GM23338 (cell line): ENCODE data around the gene ARHGEF28. TPM values are rescaled to one million over a fixed set of nuclear protein-coding genes. Genes with fewer than 3 reads are reported as not detected.

ENCODE experiments used
- ATAC-seq: fragments of 200-7000 bp; cut with Tn5 transposase; 3 replicates; pipeline ENCODE4 v1.9.1; 2020
- DNase-seq: peaks from one replicate; pipeline ENCODE4 v3.0.0-alpha.2; 2015; ENCODE audit warnings: low spot score
- H2AFZ ChIP-seq: fragments of 200-600 bp; sonication (generic); 2 replicates; pipeline ENCODE4 v1.8.0; 2016; ENCODE audit warnings: antibody characterized with exemption, mild to moderate bottlenecking, moderate library complexity
- H3F3A ChIP-seq: fragments of 200-600 bp; sonication (generic); replicated peaks from 2 replicates; pipeline ENCODE4 v1.8.0; 2017; ENCODE audit warnings: antibody characterized with exemption, mixed run types, low read depth
- H3K27ac ChIP-seq: fragments of 200-600 bp; sonication (generic); 2 replicates; pipeline ENCODE4 v1.6.1; 2016; ENCODE audit warnings: low read depth
- H3K27me3 ChIP-seq: fragments of 200-600 bp; sonication (generic); 2 replicates; pipeline ENCODE4 v1.8.0; 2016; ENCODE audit warnings: mild to moderate bottlenecking, mixed run types, moderate library complexity; ENCODE audit not compliant: insufficient read depth
- H3K36me3 ChIP-seq: fragments of 200-600 bp; sonication (generic); 2 replicates; pipeline ENCODE4 v1.8.0; 2016; ENCODE audit warnings: mild to moderate bottlenecking; ENCODE audit not compliant: insufficient read depth
- H3K4me1 ChIP-seq: fragments of 200-600 bp; sonication (generic); 2 replicates; pipeline ENCODE4 v1.8.0; 2016; ENCODE audit warnings: mild to moderate bottlenecking, moderate library complexity; ENCODE audit not compliant: insufficient read depth
- H3K4me2 ChIP-seq: fragments of 200-600 bp; sonication (generic); 2 replicates; pipeline ENCODE4 v1.7.1; 2017; ENCODE audit warnings: mixed run types
- H3K4me3 ChIP-seq: fragments of 200-600 bp; sonication (generic); 2 replicates; pipeline ENCODE4 v1.6.1; 2016; ENCODE audit warnings: mixed run types
- H3K79me2 ChIP-seq: fragments of 200-600 bp; sonication (generic); replicated peaks from 2 replicates; pipeline ENCODE4 v1.8.0; 2017; ENCODE audit warnings: mild to moderate bottlenecking; ENCODE audit not compliant: insufficient read depth
- H3K9me2 ChIP-seq: fragments of 200-600 bp; sonication (generic); 2 replicates; pipeline ENCODE4 v1.8.0; 2017; ENCODE audit not compliant: insufficient read depth
- H4K20me1 ChIP-seq: fragments of 200-600 bp; sonication (generic); replicated peaks from 2 replicates; pipeline ENCODE4 v1.8.0; 2017; ENCODE audit warnings: mild to moderate bottlenecking; ENCODE audit not compliant: insufficient read depth
- H3K27ac Mint-ChIP-seq: 2 replicates; pipeline ENCODE4 v1.8.0; 2020; ENCODE audit warnings: inconsistent platforms, mild to moderate bottlenecking, moderate library complexity, mixed read lengths
- H3K27me3 Mint-ChIP-seq: 3 replicates; pipeline ENCODE4 v1.8.0; 2022; ENCODE audit warnings: low read depth, mild to moderate bottlenecking, moderate library complexity, mixed read lengths, inconsistent platforms; ENCODE audit not compliant: insufficient read depth, poor library complexity
- H3K36me3 Mint-ChIP-seq: 3 replicates; pipeline ENCODE4 v1.8.0; 2021; ENCODE audit warnings: low read depth, mild to moderate bottlenecking, inconsistent platforms, moderate library complexity, mixed read lengths
- H3K4me1 Mint-ChIP-seq: 3 replicates; pipeline ENCODE4 v1.8.0; 2020; ENCODE audit warnings: mild to moderate bottlenecking, inconsistent platforms, mixed read lengths
- H3K4me3 Mint-ChIP-seq: 3 replicates; pipeline ENCODE4 v1.8.0; 2021; ENCODE audit warnings: moderate library complexity, mild to moderate bottlenecking, inconsistent platforms, mixed read lengths
- H3K9me3 Mint-ChIP-seq: 3 replicates; pipeline ENCODE4 v1.8.0; 2020; ENCODE audit warnings: moderate library complexity, mild to moderate bottlenecking, inconsistent platforms, mixed read lengths
- CREB1 ChIP-seq: fragments of 250-450 bp; sonication (Bioruptor Pico); IDR thresholded peaks from 2 replicates; pipeline ENCODE4 v1.5.0; 2020; ENCODE audit warnings: low read depth, mild to moderate bottlenecking, moderate library complexity
- ETS1 ChIP-seq: IDR thresholded peaks from 2 replicates; pipeline ENCODE4 v1.6.1; 2016; ENCODE audit warnings: antibody characterized with exemption
- EZH2 ChIP-seq: fragments of 200-600 bp; sonication (generic); IDR thresholded peaks from one replicate; pipeline ENCODE4 v1.8.0; 2017; ENCODE audit warnings: antibody characterized with exemption, mild to moderate bottlenecking, low read depth; ENCODE audit not compliant: unreplicated experiment
- EZH2phosphoT487 ChIP-seq: fragments of 200-600 bp; sonication (generic); IDR thresholded peaks from one replicate; pipeline ENCODE4 v1.8.1; 2018; ENCODE audit warnings: antibody characterized with exemption; ENCODE audit not compliant: unreplicated experiment
- JUNB ChIP-seq: IDR thresholded peaks from one replicate; pipeline ENCODE4 v1.6.1; 2016; ENCODE audit warnings: antibody characterized with exemption; ENCODE audit not compliant: unreplicated experiment
- NANOG ChIP-seq: IDR thresholded peaks from 2 replicates; pipeline ENCODE4 v1.6.1; 2016; ENCODE audit warnings: antibody characterized with exemption, borderline replicate concordance
- POLR2AphosphoS5 ChIP-seq: IDR thresholded peaks from 2 replicates; pipeline ENCODE4 v1.6.1; 2016; ENCODE audit warnings: antibody characterized with exemption, low read depth
- STAT1 ChIP-seq: IDR thresholded peaks from one replicate; pipeline ENCODE4 v1.6.1; 2016; ENCODE audit warnings: antibody characterized with exemption; ENCODE audit not compliant: unreplicated experiment
- ZNF114 ChIP-seq: fragments of 250-450 bp; sonication (Bioruptor Pico); IDR thresholded peaks from 2 replicates; pipeline ENCODE4 v1.5.0; 2020; ENCODE audit warnings: mild to moderate bottlenecking, moderate library complexity
- ZNF331 ChIP-seq: fragments of 250-450 bp; sonication (Bioruptor Pico); IDR thresholded peaks from 2 replicates; pipeline ENCODE4 v1.5.0; 2020; ENCODE audit warnings: low read depth, mild to moderate bottlenecking, moderate library complexity
- polyA plus RNA-seq: library from polyadenylated mRNA; unstranded; fragments of >200 nt; fragmentation: Nextera tagmentation; extraction: Ambion mirVana; gene quantifications from 2 replicates; pipeline ENCODE4 v1.2.1, GENCODE V29; 2016
- total RNA-seq: library from RNA; depleted of rRNA; stranded (reverse); fragments of >200 nt; shearing (Covaris generic); gene quantifications from 2 replicates; pipeline ENCODE4 v1.2.3, GENCODE V29; 2014
- TF ChIP-seq, protein P1 (sequence below): IDR thresholded peaks from one replicate; pipeline ENCODE4 v1.6.1; 2018; ENCODE audit warnings: antibody characterized with exemption; ENCODE audit not compliant: unreplicated experiment
- TF ChIP-seq, protein P2 (sequence below), 2 experiments: fragments of 200-600 bp in 1 of 2; sonication (generic) in 1 of 2; conservative IDR thresholded peaks; 2 replicates each; pipeline versions ENCODE4 v1.5.1 to v1.6.1; 2016 to 2017; ENCODE audit warnings: antibody characterized with exemption in 2 of 2, low read depth in 2 of 2, mild to moderate bottlenecking in 2 of 2, moderate library complexity in 1 of 2

The ARHGEF28 gene
- total and polyA plus RNA-seq, 2 experiments from 2014 or later, result 0.39 to 1.0 TPM

GRCh38 chr5:73836607-73837006, 210.6 kb downstream of the ARHGEF28 start:
- H3K27ac ChIP-seq, result no peak overlapping the region
- TF ChIP-seq STAT1 (no peak), EZH2 (no peak), CREB1 (no peak), ETS1 (no peak)
- TF ChIP-seq, protein P1, sequence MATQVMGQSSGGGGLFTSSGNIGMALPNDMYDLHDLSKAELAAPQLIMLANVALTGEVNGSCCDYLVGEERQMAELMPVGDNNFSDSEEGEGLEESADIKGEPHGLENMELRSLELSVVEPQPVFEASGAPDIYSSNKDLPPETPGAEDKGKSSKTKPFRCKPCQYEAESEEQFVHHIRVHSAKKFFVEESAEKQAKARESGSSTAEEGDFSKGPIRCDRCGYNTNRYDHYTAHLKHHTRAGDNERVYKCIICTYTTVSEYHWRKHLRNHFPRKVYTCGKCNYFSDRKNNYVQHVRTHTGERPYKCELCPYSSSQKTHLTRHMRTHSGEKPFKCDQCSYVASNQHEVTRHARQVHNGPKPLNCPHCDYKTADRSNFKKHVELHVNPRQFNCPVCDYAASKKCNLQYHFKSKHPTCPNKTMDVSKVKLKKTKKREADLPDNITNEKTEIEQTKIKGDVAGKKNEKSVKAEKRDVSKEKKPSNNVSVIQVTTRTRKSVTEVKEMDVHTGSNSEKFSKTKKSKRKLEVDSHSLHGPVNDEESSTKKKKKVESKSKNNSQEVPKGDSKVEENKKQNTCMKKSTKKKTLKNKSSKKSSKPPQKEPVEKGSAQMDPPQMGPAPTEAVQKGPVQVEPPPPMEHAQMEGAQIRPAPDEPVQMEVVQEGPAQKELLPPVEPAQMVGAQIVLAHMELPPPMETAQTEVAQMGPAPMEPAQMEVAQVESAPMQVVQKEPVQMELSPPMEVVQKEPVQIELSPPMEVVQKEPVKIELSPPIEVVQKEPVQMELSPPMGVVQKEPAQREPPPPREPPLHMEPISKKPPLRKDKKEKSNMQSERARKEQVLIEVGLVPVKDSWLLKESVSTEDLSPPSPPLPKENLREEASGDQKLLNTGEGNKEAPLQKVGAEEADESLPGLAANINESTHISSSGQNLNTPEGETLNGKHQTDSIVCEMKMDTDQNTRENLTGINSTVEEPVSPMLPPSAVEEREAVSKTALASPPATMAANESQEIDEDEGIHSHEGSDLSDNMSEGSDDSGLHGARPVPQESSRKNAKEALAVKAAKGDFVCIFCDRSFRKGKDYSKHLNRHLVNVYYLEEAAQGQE, result no peak
- H3K36me3 ChIP-seq, result no peaks in the 10 kb centered on the region
- no peak overlapping the region for H3K4me3 ChIP-seq
- DNase-seq, result no peak
- no peaks in the 10 kb centered on the region for H3K4me1 Mint-ChIP-seq
- no peak for ATAC-seq
- no peaks in the 10 kb centered on the region for H3F3A ChIP-seq
- H4K20me1 ChIP-seq, result no peaks in the 10 kb centered on the region
- no peaks in the 10 kb centered on the region for H3K9me2 ChIP-seq
- H3K27me3 Mint-ChIP-seq, result peaks cover 3% of the 10 kb centered on the region
- H3K4me1 ChIP-seq, result no peaks in the 10 kb centered on the region
- H3K4me2 ChIP-seq, result no peak overlapping the region
- no peak overlapping the region for H3K27ac Mint-ChIP-seq
- H3K9me3 Mint-ChIP-seq, result no peaks in the 10 kb centered on the region
- no peaks in the 10 kb centered on the region for H3K27me3 ChIP-seq
- no peak overlapping the region for H2AFZ ChIP-seq
- no peak overlapping the region for H3K4me3 Mint-ChIP-seq
- H3K79me2 ChIP-seq, result no peaks in the 10 kb centered on the region
- no peaks in the 10 kb centered on the region for H3K36me3 Mint-ChIP-seq

DNA sequence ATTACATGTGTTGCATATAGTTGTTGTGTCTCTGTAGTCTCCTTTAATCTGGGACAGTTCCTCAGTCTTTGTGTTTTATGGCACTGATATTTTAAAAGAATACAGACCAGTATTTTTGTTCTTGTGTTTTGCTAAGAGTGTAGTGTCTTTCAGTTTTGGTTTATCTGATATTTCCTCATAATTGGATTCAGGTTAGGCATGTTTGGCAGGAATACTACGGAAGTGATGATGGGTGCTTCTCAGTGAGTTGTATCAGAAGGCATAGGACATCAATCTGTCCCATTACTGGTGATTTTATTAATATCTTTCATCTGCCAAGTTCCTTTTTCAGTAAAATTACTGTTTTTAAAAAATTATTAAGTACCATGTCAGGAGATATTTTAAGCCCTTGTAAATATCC, 212.9 kb downstream of the ARHGEF28 start:
- no peak overlapping the region for H3K4me3 Mint-ChIP-seq
- DNase-seq, result no peak
- H3K27ac ChIP-seq, result no peak overlapping the region
- TF ChIP-seq POLR2AphosphoS5 (no peak), EZH2phosphoT487 (no peak), ZNF331 (CRISPR knock-in tag) (no peak), EZH2 (no peak), ETS1 (no peak), ZNF114 (CRISPR knock-in tag) (no peak), STAT1 (no peak), NANOG (no peak), JUNB (no peak)
- TF ChIP-seq, protein P2, sequence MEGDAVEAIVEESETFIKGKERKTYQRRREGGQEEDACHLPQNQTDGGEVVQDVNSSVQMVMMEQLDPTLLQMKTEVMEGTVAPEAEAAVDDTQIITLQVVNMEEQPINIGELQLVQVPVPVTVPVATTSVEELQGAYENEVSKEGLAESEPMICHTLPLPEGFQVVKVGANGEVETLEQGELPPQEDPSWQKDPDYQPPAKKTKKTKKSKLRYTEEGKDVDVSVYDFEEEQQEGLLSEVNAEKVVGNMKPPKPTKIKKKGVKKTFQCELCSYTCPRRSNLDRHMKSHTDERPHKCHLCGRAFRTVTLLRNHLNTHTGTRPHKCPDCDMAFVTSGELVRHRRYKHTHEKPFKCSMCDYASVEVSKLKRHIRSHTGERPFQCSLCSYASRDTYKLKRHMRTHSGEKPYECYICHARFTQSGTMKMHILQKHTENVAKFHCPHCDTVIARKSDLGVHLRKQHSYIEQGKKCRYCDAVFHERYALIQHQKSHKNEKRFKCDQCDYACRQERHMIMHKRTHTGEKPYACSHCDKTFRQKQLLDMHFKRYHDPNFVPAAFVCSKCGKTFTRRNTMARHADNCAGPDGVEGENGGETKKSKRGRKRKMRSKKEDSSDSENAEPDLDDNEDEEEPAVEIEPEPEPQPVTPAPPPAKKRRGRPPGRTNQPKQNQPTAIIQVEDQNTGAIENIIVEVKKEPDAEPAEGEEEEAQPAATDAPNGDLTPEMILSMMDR (conservative IDR thresholded peaks at IDR 0.05; ENCODE audit: low read depth in 2 of 2), result no peak

More for the DNA sequence above, 212.9 kb downstream of the ARHGEF28 start:
- no peaks in the 10 kb centered on the region for H3K79me2 ChIP-seq
- ATAC-seq, result no peak
- H3K4me1 ChIP-seq, result no peaks in the 10 kb centered on the region
- no peak overlapping the region for H3K27ac Mint-ChIP-seq
- no peaks in the 10 kb centered on the region for H3K36me3 ChIP-seq
- no peak overlapping the region for H3K4me2 ChIP-seq
- no peaks in the 10 kb centered on the region for H3F3A ChIP-seq
- H3K4me3 ChIP-seq, result no peak overlapping the region
- no peaks in the 10 kb centered on the region for H3K9me2 ChIP-seq
- peaks cover 3% of the 10 kb centered on the region for H3K27me3 Mint-ChIP-seq
- no peaks in the 10 kb centered on the region for H4K20me1 ChIP-seq
- no peaks in the 10 kb centered on the region for H3K4me1 Mint-ChIP-seq
- H3K9me3 Mint-ChIP-seq, result no peaks in the 10 kb centered on the region
- H3K27me3 ChIP-seq, result no peaks in the 10 kb centered on the region
- H2AFZ ChIP-seq, result no peak overlapping the region
- no peaks in the 10 kb centered on the region for H3K36me3 Mint-ChIP-seq
